Neuronal stem cell (in vitro differentiated cells): ENCODE results near the gene CAPN11.

Experiments used
- DNase-seq: peaks from one replicate; pipeline ENCODE4 v3.0.0-alpha.2; 2013; ENCODE audit warnings: low spot score
- H2AFZ ChIP-seq: one replicate; pipeline ENCODE4 v1.6.1; 2013; ENCODE audit warnings: mild to moderate bottlenecking, low read length, inconsistent platforms
- H2AK5ac ChIP-seq: 2 replicates; pipeline ENCODE4 v1.6.1; 2013; ENCODE audit warnings: low read depth, mild to moderate bottlenecking, inconsistent platforms, low read length, moderate library complexity, mixed read lengths
- H2BK120ac ChIP-seq: 2 replicates; pipeline ENCODE4 v1.6.1; 2013; ENCODE audit warnings: low read depth, mild to moderate bottlenecking, inconsistent platforms, low read length, moderate library complexity, mixed read lengths
- H2BK12ac ChIP-seq: one replicate; pipeline ENCODE4 v1.6.1; 2013; ENCODE audit warnings: low read length, inconsistent platforms
- H2BK15ac ChIP-seq: 2 replicates; pipeline ENCODE4 v1.6.1; 2013; ENCODE audit warnings: mild to moderate bottlenecking, low read length, inconsistent platforms, mixed read lengths
- H2BK5ac ChIP-seq: one replicate; pipeline ENCODE4 v1.6.1; 2013; ENCODE audit warnings: inconsistent platforms, mild to moderate bottlenecking, low read length, moderate library complexity
- H3K14ac ChIP-seq: one replicate; pipeline ENCODE4 v1.6.1; 2013; ENCODE audit warnings: low read length, inconsistent platforms
- H3K18ac ChIP-seq: 2 replicates; pipeline ENCODE4 v1.6.1; 2013; ENCODE audit warnings: low read length, inconsistent platforms
- H3K23ac ChIP-seq: 2 replicates; pipeline ENCODE4 v1.6.1; 2013; ENCODE audit warnings: low read depth, mild to moderate bottlenecking, mixed read lengths, low read length, inconsistent platforms; ENCODE audit not compliant: poor library complexity
- H3K27ac ChIP-seq: replicated peaks from 3 replicates; pipeline ENCODE4 v1.5.1; 2013; ENCODE audit warnings: low read length, inconsistent platforms
- H3K27me3 ChIP-seq, 3 experiments: 2 replicates each; pipeline ENCODE4 v1.6.1; 2013; ENCODE audit warnings: low read length in 3 of 3, mild to moderate bottlenecking in 2 of 3, inconsistent platforms in 1 of 3, low read depth in 1 of 3, mixed read lengths in 1 of 3, moderate library complexity in 1 of 3; ENCODE audit not compliant: control insufficient read depth in 3 of 3, insufficient read depth in 3 of 3
- H3K36me3 ChIP-seq, 2 donors: replicated peaks in 1 of 2; 2 replicates each; pipeline ENCODE4 v1.6.1; 2013; ENCODE audit warnings: low read length in 2 of 2; ENCODE audit not compliant: control insufficient read depth in 2 of 2, insufficient read depth in 2 of 2
- H3K4ac ChIP-seq: 2 replicates; pipeline ENCODE4 v1.6.1; 2013; ENCODE audit warnings: inconsistent platforms, mild to moderate bottlenecking, low read length, moderate library complexity
- H3K4me1 ChIP-seq, 2 donors: 1 replicate in 1 of 2; 2 replicates in 1 of 2; pipeline ENCODE4 v1.6.1; 2013; ENCODE audit warnings: low read length in 2 of 2, low read depth in 1 of 2; ENCODE audit not compliant: control insufficient read depth in 2 of 2, insufficient read depth in 1 of 2
- H3K4me2 ChIP-seq: one replicate; pipeline ENCODE4 v1.6.1; 2013; ENCODE audit warnings: mild to moderate bottlenecking, low read length, inconsistent platforms; ENCODE audit not compliant: insufficient read depth, poor library complexity, severe bottlenecking
- H3K4me3 ChIP-seq, 2 donors: 2 replicates each; pipeline ENCODE4 v1.5.1; 2013; ENCODE audit warnings: low read length in 2 of 2, mild to moderate bottlenecking in 2 of 2, inconsistent platforms in 1 of 2, moderate library complexity in 1 of 2
- H3K79me1 ChIP-seq: one replicate; pipeline ENCODE4 v1.6.1; 2013; ENCODE audit warnings: low read depth, mild to moderate bottlenecking, inconsistent platforms, low read length, moderate library complexity
- H3K9ac ChIP-seq: one replicate; pipeline ENCODE4 v1.6.1; 2013; ENCODE audit warnings: mild to moderate bottlenecking, low read depth, low read length, inconsistent platforms; ENCODE audit not compliant: poor library complexity
- H3K9me3 ChIP-seq, 2 donors: replicated peaks in 1 of 2; 2 replicates each; pipeline versions ENCODE3 to v1.6.1; 2013; ENCODE audit warnings: low read length in 2 of 2, mild to moderate bottlenecking in 2 of 2, inconsistent platforms in 1 of 2, low read depth in 1 of 2, mixed read lengths in 1 of 2, moderate library complexity in 1 of 2; ENCODE audit not compliant: control insufficient read depth in 2 of 2, insufficient read depth in 1 of 2
- H4K8ac ChIP-seq: one replicate; pipeline ENCODE4 v1.6.1; 2013; ENCODE audit warnings: low read depth, mild to moderate bottlenecking, inconsistent platforms, low read length, moderate library complexity
- H4K91ac ChIP-seq: one replicate; pipeline ENCODE4 v1.6.1; 2013; ENCODE audit warnings: low read length, low read depth, mild to moderate bottlenecking, inconsistent platforms; ENCODE audit not compliant: poor library complexity
- WGBS, 2 donors: extraction: QIAGEN DNeasy Blood & Tissue Kit; methylation state at CpG; one replicate each; pipeline ENCODE4 v1.1.7; 2013; ENCODE audit warnings: missing lambda C conversion rate in 2 of 2, mixed read lengths in 1 of 2; ENCODE audit not compliant: insufficient read length in 2 of 2, insufficient replicate concordance in 1 of 2; ENCODE audit errors: extremely low coverage in 2 of 2; 5-methylcytosine and 5-hydroxymethylcytosine counted together

The CAPN11 gene

GRCh38 chr6:44123544-44123943 is 35.1 kb upstream of the CAPN11 start:
- H3K27me3 ChIP-seq = no peaks in the 10 kb centered on the region
- WGBS, 2 donors = no CpG with 5 or more reads among the region's 2 CpGs
- H3K9ac ChIP-seq = no peak overlapping the region
- H3K18ac ChIP-seq = no peak overlapping the region
- H3K4me1 ChIP-seq = peaks cover 24 to 26% of the 10 kb centered on the region in 2 donors
- H3K27ac ChIP-seq = no peak overlapping the region
- no peak overlapping the region for H4K8ac ChIP-seq
- no peak for DNase-seq
- H3K79me1 ChIP-seq = peaks cover 7% of the 10 kb centered on the region
- H2AK5ac ChIP-seq = no peak overlapping the region
- H3K14ac ChIP-seq = no peak overlapping the region
- no peak overlapping the region for H4K91ac ChIP-seq
- no peak overlapping the region for H3K4me2 ChIP-seq
- H2BK5ac ChIP-seq = no peak overlapping the region
- H2BK12ac ChIP-seq = no peak overlapping the region
- H3K23ac ChIP-seq = no peak overlapping the region
- no peaks in the 10 kb centered on the region for H3K9me3 ChIP-seq
- H3K4me3 ChIP-seq = no peak overlapping the region
- H2BK15ac ChIP-seq = no peak overlapping the region
- peaks cover 0 to 29% of the 10 kb centered on the region in 2 donors for H3K36me3 ChIP-seq
- H3K4ac ChIP-seq = no peak overlapping the region
- H2BK120ac ChIP-seq = no peak overlapping the region
- H2AFZ ChIP-seq = no peak overlapping the region

- no peaks in the 10 kb centered on the region for H3K27me3 ChIP-seq
- no CpG with 5 or more reads among the region's 31 CpGs for WGBS, 2 donors
- peak overlapping the region; percentile 71 for H3K27ac ChIP-seq
- peak overlapping the region; percentile 56 for H2AK5ac ChIP-seq
- DNase-seq = peak; percentile 49
- H3K9me3 ChIP-seq = no peaks in the 10 kb centered on the region
- H3K23ac ChIP-seq = peak overlapping the region; percentile 98
- no peak overlapping the region for H3K14ac ChIP-seq
- H2BK5ac ChIP-seq = peak overlapping the region; percentile 40
- H2BK120ac ChIP-seq = no peak overlapping the region
- H3K79me1 ChIP-seq = peaks cover 5% of the 10 kb centered on the region
- peaks cover 0 to 23% of the 10 kb centered on the region in 2 donors for H3K36me3 ChIP-seq
- H3K18ac ChIP-seq = peak overlapping the region; percentile 96
- no peak overlapping the region for H3K4ac ChIP-seq
- H2AFZ ChIP-seq = peak overlapping the region; percentile 86
- no peak overlapping the region for H2BK12ac ChIP-seq
- peak overlapping the region; percentile 85 to 91 for H3K4me3 ChIP-seq
- H3K4me1 ChIP-seq = peaks cover 21 to 28% of the 10 kb centered on the region in 2 donors
- H2BK15ac ChIP-seq = no peak overlapping the region
- H4K8ac ChIP-seq = no peak overlapping the region
- H4K91ac ChIP-seq = no peak overlapping the region
- peak overlapping the region; percentile 71 for H3K4me2 ChIP-seq
- peak overlapping the region; percentile 93 for H3K9ac ChIP-seq
These were observed 32.1 kb upstream of the CAPN11 start for GRCh38 chr6:44126320-44127149.

GRCh38 chr6:44127186-44128019 is 31.2 kb upstream of the CAPN11 start, which contains the start of the genes MRPL14 and TMEM63B:
MRPL14 (minus strand) TSS chr6:44127452; CDS start chr6:44116611, 10,841 bp downstream.
TMEM63B (plus strand) TSS chr6:44127554; CDS start chr6:44134585, 7,031 bp downstream.
- H3K23ac ChIP-seq = peak within 1 kb of the TSS; percentile 98
- H4K91ac ChIP-seq = no peak within 1 kb of the TSS
- H3K27me3 ChIP-seq = no peaks in the 10 kb centered on the region
- H3K4me3 ChIP-seq = peak within 1 kb of the TSS; percentile 85 to 93
- peak within 1 kb of the TSS; percentile 96 for H3K18ac ChIP-seq
- peaks cover 21 to 28% of the 10 kb centered on the region in 2 donors for H3K4me1 ChIP-seq
- H3K27ac ChIP-seq = peak within 1 kb of the TSS; percentile 71
- peak within 1 kb of the TSS; percentile 79 for H2BK5ac ChIP-seq
- H3K79me1 ChIP-seq = peaks cover 5% of the 10 kb centered on the region
- peak; percentile 90 for DNase-seq
- H2BK12ac ChIP-seq = no peak within 1 kb of the TSS
- H2AK5ac ChIP-seq = peak within 1 kb of the TSS; percentile 98
- no peak within 1 kb of the TSS for H3K14ac ChIP-seq
- H2BK120ac ChIP-seq = peak within 1 kb of the TSS; percentile 53
- no peak within 1 kb of the TSS for H4K8ac ChIP-seq
- H3K4me2 ChIP-seq = peak within 1 kb of the TSS; percentile 89
- no CpG with 5 or more reads among the region's 80 CpGs for WGBS, 2 donors
- H3K9ac ChIP-seq = peak within 1 kb of the TSS; percentile 93
- H3K9me3 ChIP-seq = no peaks in the 10 kb centered on the region
- no peak within 1 kb of the TSS for H3K4ac ChIP-seq
- H2BK15ac ChIP-seq = peak within 1 kb of the TSS; percentile 83
- peak within 1 kb of the TSS; percentile 96 for H2AFZ ChIP-seq
- H3K36me3 ChIP-seq = peaks cover 0 to 23% of the 10 kb centered on the region in 2 donors
